ENCODE data around the gene CNMD. TPM values are rescaled to one million over a fixed set of nuclear protein-coding genes. Genes with fewer than 3 reads are reported as not detected.
"Not testable (repeated sequence)": the region's sequence is repeated elsewhere in the genome, so short reads cannot be mapped to it uniquely, and the experiment has no call there.

CNMD gene
- total RNA-seq, 4 donors from 2014 or later, result not detected

GRCh38 chr13:52736891-52737290 is 2.7 kb downstream of the CNMD start:
- no peak for DNase-seq
- H3K27me3 ChIP-seq, result peaks cover 0 to 14% of the 10 kb centered on the region in 2 donors
- no peak overlapping the region for H3K4me3 ChIP-seq
- H3K4me1 ChIP-seq, result peaks cover 0 to 10% (median 0%) of the 10 kb centered on the region in 4 donors
- H3K9me3 ChIP-seq, result no peaks in the 10 kb centered on the region
- TF ChIP-seq POLR2A (IDR thresholded peaks at IDR 0.05), result no peak
- no peak for TF ChIP-seq CTCF (IDR thresholded peaks at IDR 0.05)
- H3K36me3 ChIP-seq, result no peaks in the 10 kb centered on the region
- H3K27ac ChIP-seq, result no peak overlapping the region

- TF ChIP-seq CTCF (IDR thresholded peaks at IDR 0.05) (no peak), POLR2A (IDR thresholded peaks at IDR 0.05) (no peak)
- peaks cover 0 to 8% of the 10 kb centered on the region in 2 donors for H3K27me3 ChIP-seq
- H3K9me3 ChIP-seq, result no peaks in the 10 kb centered on the region
- no peak overlapping the region for H3K4me3 ChIP-seq
- H3K36me3 ChIP-seq, result no peaks in the 10 kb centered on the region
- H3K4me1 ChIP-seq, result peaks cover 0 to 6% (median 0%) of the 10 kb centered on the region in 4 donors
- H3K27ac ChIP-seq, result no peak overlapping the region
- DNase-seq, result no peak
Observed at GRCh38 chr13:52734075-52734623, 5.5 kb downstream of the CNMD start.

GRCh38 chr13:52726258-52726657 is 13.4 kb downstream of the CNMD start:
- no peak for DNase-seq
- Histone ChIP-seq H3K4me3 (no peak overlapping the region), H3K27ac (no peak overlapping the region), H3K4me1 (no peaks in the 10 kb centered on the region), H3K9me3 (no peaks in the 10 kb centered on the region), H3K27me3 (no peaks in the 10 kb centered on the region), H3K36me3 (no peaks in the 10 kb centered on the region)
- TF ChIP-seq POLR2A (IDR thresholded peaks at IDR 0.05) (no peak), CTCF (IDR thresholded peaks at IDR 0.05) (no peak)

GRCh38 chr13:52725302-52725701 is 14.3 kb downstream of the CNMD start:
- Histone ChIP-seq H3K36me3 (no peaks in the 10 kb centered on the region), H3K4me3 (no peak overlapping the region), H3K4me1 (no peaks in the 10 kb centered on the region), H3K27me3 (no peaks in the 10 kb centered on the region), H3K9me3 (no peaks in the 10 kb centered on the region), H3K27ac (no peak overlapping the region)
- TF ChIP-seq CTCF (IDR thresholded peaks at IDR 0.05), result no peak
- no peak for TF ChIP-seq POLR2A (IDR thresholded peaks at IDR 0.05)
- no peak for DNase-seq

- Histone ChIP-seq H3K36me3 (no peaks in the 10 kb centered on the region), H3K9me3 (no peaks in the 10 kb centered on the region), H3K27me3 (no peaks in the 10 kb centered on the region), H3K4me3 (no peak overlapping the region), H3K4me1 (no peaks in the 10 kb centered on the region), H3K27ac (no peak overlapping the region)
- DNase-seq, result no peak
- no peak for TF ChIP-seq CTCF (IDR thresholded peaks at IDR 0.05)
- no peak for TF ChIP-seq POLR2A (IDR thresholded peaks at IDR 0.05)
Observed at GRCh38 chr13:52723181-52723580, 16.4 kb downstream of the CNMD start.

- not testable (repeated sequence) for H3K36me3 ChIP-seq, H3K27me3 ChIP-seq, H3K4me3 ChIP-seq, DNase-seq, H3K27ac ChIP-seq, H3K9me3 ChIP-seq, H3K4me1 ChIP-seq
Observed at GRCh38 chr13:52721356-52721755, 18.3 kb downstream of the CNMD start.

- not testable (repeated sequence) for H3K4me1 ChIP-seq, H3K27me3 ChIP-seq, H3K4me3 ChIP-seq, DNase-seq, H3K27ac ChIP-seq, H3K36me3 ChIP-seq, H3K9me3 ChIP-seq
Observed at GRCh38 chr13:52720904-52721303, 18.7 kb downstream of the CNMD start.
